HG03575 (cell line): ENCODE measurements around the gene MPZL1.

Experiments used
- ATAC-seq: cut with Tn5 transposase; IDR thresholded peaks from one replicate; pipeline ENCODE4 v1.9.1; 2021; ENCODE audit not compliant: unreplicated experiment, insufficient number of reproducible peaks, low FRiP score; ENCODE audit errors: extremely low read depth

Gene MPZL1

GRCh38 chr1:167764458-167765330 lies 42.9 kb downstream of the MPZL1 start:
- ATAC-seq, result no peak

GRCh38 chr1:167765496-167765895 lies 43.7 kb downstream of the MPZL1 start:
- no peak for ATAC-seq

- no peak for ATAC-seq
Measured at GRCh38 chr1:167766538-167766937, 44.8 kb downstream of the MPZL1 start.

GRCh38 chr1:167767761-167768160 lies 46.0 kb downstream of the MPZL1 start:
- no peak for ATAC-seq

GRCh38 chr1:167770127-167770526 lies 48.3 kb downstream of the MPZL1 start:
- no peak for ATAC-seq

- ATAC-seq, result no peak
Measured at GRCh38 chr1:167772436-167772835, 50.7 kb downstream of the MPZL1 start.

GRCh38 chr1:167773516-167773915 lies 51.7 kb downstream of the MPZL1 start:
- ATAC-seq, result no peak

- ATAC-seq, result no peak
Measured at GRCh38 chr1:167774710-167775109, 52.9 kb downstream of the MPZL1 start.

- ATAC-seq, result no peak
Measured at GRCh38 chr1:167775178-167775577, 53.4 kb downstream of the MPZL1 start.

GRCh38 chr1:167776151-167776550 lies 54.4 kb downstream of the MPZL1 start:
- ATAC-seq, result no peak

GRCh38 chr1:167776616-167777268 lies 55.0 kb downstream of the MPZL1 start:
- no peak for ATAC-seq

- ATAC-seq, result no peak
Measured at GRCh38 chr1:167777269-167777650, 55.5 kb downstream of the MPZL1 start.

GRCh38 chr1:167781558-167781957 lies 59.8 kb downstream of the MPZL1 start:
- ATAC-seq, result no peak

GRCh38 chr1:167782946-167783345 lies 61.2 kb downstream of the MPZL1 start:
- ATAC-seq, result no peak

GRCh38 chr1:167784876-167785550 lies 63.2 kb downstream of the MPZL1 start:
- ATAC-seq, result no peak

- ATAC-seq, result no peak
Measured at GRCh38 chr1:167786502-167786901, 64.7 kb downstream of the MPZL1 start.

- no peak for ATAC-seq
Measured at GRCh38 chr1:167789501-167789900, 67.7 kb downstream of the MPZL1 start.

- ATAC-seq, result no peak
Measured at GRCh38 chr1:167790117-167790516, 68.3 kb downstream of the MPZL1 start.

- ATAC-seq, result no peak
Measured at GRCh38 chr1:167791281-167792187, 69.8 kb downstream of the MPZL1 start.
